ENCODE data around the gene E2F4. TPM values are rescaled to one million over a fixed set of nuclear protein-coding genes. Genes with fewer than 3 reads are reported as not detected.

E2F4 gene
- total and polyA plus RNA-seq, 2 of the 8 experiments (the other 6 are each of a cell fraction or from before 2014, with no cell fraction given) = 79.9 to 157 TPM

GRCh38 chr16:67196881-67197280, 4.9 kb downstream of the E2F4 start (continued):
- TF ChIP-seq CTCF (IDR thresholded peaks at IDR 0.05; ENCODE audit: control extremely low read depth in 1 of 3, insufficient read depth in 1 of 3, low read depth in 1 of 3, low read length in 3 of 3) (no peak), POU5F1 (IDR thresholded peaks at IDR 0.05; ENCODE audit: low read depth, low read length) (no peak), USF2 (IDR thresholded peaks at IDR 0.05; ENCODE audit: low read length) (no peak), POLR2AphosphoS5 (IDR thresholded peaks at IDR 0.05; ENCODE audit: low read depth, low read length) (no peak), GABPA (IDR thresholded peaks at IDR 0.05; ENCODE audit: borderline replicate concordance, insufficient read depth, low read length) (no peak), POLR2A (IDR thresholded peaks at IDR 0.05; ENCODE audit: control extremely low read depth in 1 of 2, low read depth in 2 of 2, low read length in 2 of 2) (no peak)
